ENCODE data around the gene EGFL7. TPM values are rescaled to one million over a fixed set of nuclear protein-coding genes. Genes with fewer than 3 reads are reported as not detected.

Gene EGFL7
- total and polyA plus RNA-seq, 2 of the 13 experiments (the other 11 are each of a cell fraction or from before 2014, with no cell fraction given) = 0.20 to 5.1 TPM

DNA sequence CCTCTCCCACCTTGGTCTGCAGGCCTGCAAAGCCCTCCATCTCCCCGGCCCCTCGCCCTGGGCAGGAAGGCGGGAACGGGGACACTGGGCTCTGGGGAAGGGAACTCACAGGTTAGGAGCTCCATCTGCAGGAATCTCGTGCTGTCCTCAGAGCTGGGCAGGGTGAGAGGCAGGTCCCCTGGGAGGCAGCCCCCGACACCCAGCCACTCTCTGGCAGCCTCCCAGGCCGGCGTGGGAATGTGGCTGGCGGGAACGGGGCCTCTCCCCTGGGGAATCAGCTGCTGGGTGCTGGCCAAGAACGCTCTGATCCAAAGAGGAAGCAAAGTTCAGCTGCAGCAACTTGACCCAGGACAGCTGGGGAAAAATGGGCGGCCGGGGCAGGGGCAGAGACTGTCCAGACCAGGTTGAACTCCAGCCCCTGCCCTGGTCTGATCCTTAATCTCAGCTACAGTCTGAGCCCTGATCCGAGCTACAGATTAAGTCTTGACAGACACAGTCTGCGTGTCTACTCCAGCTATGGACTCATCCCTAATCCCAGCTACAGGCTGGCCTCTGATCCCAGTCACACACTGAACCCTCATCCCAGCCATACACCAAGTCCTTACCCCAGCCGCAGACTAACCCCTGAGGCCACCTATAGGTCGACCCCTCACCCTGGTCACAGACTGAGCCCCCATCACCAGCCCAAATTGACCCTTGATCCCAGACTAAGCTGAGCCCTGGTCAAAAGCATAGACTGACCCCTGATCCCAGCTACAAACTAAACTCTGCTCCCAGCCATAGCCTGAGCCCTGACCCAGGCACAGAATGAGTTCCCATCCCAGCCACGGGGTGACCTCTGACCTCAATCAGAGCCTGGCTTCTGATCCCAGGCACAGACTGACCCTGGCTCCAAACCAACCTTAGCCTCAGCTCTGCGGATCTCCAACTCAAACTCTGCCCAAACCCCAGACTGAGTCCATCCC, 37.3 kb upstream of the EGFL7 start (continued):
- TF ChIP-seq ONECUT2 (CRISPR knock-in tag; IDR thresholded peaks at IDR 0.05) = no peak
- peak; percentile 89 for TF ChIP-seq RARA (CRISPR knock-in tag; IDR thresholded peaks at IDR 0.05)
- TF ChIP-seq HOXA3 (CRISPR knock-in tag; IDR thresholded peaks at IDR 0.05) = 0 out of 2 replicates have a peak, but pooled peaks have one; percentile 37
- TF ChIP-seq ZNF768 (CRISPR knock-in tag; IDR thresholded peaks at IDR 0.05) = no peak
- no peak; the same call in 1 of the 2 replicates for TF ChIP-seq SALL2 (CRISPR knock-in tag; IDR thresholded peaks at IDR 0.05)
- TF ChIP-seq, protein P1, sequence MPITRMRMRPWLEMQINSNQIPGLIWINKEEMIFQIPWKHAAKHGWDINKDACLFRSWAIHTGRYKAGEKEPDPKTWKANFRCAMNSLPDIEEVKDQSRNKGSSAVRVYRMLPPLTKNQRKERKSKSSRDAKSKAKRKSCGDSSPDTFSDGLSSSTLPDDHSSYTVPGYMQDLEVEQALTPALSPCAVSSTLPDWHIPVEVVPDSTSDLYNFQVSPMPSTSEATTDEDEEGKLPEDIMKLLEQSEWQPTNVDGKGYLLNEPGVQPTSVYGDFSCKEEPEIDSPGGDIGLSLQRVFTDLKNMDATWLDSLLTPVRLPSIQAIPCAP (CRISPR knock-in tag; IDR thresholded peaks at IDR 0.05; ENCODE audit: low read depth) = no peak
- no peak for TF ChIP-seq ZNF333 (CRISPR knock-in tag; IDR thresholded peaks at IDR 0.05; ENCODE audit: borderline replicate concordance)
- TF ChIP-seq ZNF619 (CRISPR knock-in tag; IDR thresholded peaks at IDR 0.05) = no peak
- 0 out of 2 replicates have a peak, but pooled peaks have one; percentile 9 for TF ChIP-seq ZNF331 (CRISPR knock-in tag; IDR thresholded peaks at IDR 0.05)
- no peak for TF ChIP-seq ZSCAN12 (CRISPR knock-in tag; IDR thresholded peaks at IDR 0.05)
- TF ChIP-seq, protein P2, sequence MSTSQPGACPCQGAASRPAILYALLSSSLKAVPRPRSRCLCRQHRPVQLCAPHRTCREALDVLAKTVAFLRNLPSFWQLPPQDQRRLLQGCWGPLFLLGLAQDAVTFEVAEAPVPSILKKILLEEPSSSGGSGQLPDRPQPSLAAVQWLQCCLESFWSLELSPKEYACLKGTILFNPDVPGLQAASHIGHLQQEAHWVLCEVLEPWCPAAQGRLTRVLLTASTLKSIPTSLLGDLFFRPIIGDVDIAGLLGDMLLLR (CRISPR knock-in tag; IDR thresholded peaks at IDR 0.05) = no peak
- TF ChIP-seq ZBTB38 (CRISPR knock-in tag; IDR thresholded peaks at IDR 0.05) = no peak
- TF ChIP-seq MTF2 (CRISPR knock-in tag; IDR thresholded peaks at IDR 0.05; ENCODE audit: borderline replicate concordance) = 0 out of 2 replicates have a peak, but pooled peaks have one; percentile 44
- TF ChIP-seq SMYD3 (CRISPR knock-in tag; IDR thresholded peaks at IDR 0.05) = no peak
- no peak for TF ChIP-seq TMF1 (CRISPR knock-in tag; IDR thresholded peaks at IDR 0.05; ENCODE audit: low read depth)
- TF ChIP-seq, protein P3, sequence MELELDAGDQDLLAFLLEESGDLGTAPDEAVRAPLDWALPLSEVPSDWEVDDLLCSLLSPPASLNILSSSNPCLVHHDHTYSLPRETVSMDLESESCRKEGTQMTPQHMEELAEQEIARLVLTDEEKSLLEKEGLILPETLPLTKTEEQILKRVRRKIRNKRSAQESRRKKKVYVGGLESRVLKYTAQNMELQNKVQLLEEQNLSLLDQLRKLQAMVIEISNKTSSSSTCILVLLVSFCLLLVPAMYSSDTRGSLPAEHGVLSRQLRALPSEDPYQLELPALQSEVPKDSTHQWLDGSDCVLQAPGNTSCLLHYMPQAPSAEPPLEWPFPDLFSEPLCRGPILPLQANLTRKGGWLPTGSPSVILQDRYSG (CRISPR knock-in tag; IDR thresholded peaks at IDR 0.05) = no peak
- TF ChIP-seq, protein P4, sequence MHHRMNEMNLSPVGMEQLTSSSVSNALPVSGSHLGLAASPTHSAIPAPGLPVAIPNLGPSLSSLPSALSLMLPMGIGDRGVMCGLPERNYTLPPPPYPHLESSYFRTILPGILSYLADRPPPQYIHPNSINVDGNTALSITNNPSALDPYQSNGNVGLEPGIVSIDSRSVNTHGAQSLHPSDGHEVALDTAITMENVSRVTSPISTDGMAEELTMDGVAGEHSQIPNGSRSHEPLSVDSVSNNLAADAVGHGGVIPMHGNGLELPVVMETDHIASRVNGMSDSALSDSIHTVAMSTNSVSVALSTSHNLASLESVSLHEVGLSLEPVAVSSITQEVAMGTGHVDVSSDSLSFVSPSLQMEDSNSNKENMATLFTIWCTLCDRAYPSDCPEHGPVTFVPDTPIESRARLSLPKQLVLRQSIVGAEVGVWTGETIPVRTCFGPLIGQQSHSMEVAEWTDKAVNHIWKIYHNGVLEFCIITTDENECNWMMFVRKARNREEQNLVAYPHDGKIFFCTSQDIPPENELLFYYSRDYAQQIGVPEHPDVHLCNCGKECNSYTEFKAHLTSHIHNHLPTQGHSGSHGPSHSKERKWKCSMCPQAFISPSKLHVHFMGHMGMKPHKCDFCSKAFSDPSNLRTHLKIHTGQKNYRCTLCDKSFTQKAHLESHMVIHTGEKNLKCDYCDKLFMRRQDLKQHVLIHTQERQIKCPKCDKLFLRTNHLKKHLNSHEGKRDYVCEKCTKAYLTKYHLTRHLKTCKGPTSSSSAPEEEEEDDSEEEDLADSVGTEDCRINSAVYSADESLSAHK (CRISPR knock-in tag; IDR thresholded peaks at IDR 0.05; ENCODE audit: borderline replicate concordance) = no peak
- TF ChIP-seq, protein P5, sequence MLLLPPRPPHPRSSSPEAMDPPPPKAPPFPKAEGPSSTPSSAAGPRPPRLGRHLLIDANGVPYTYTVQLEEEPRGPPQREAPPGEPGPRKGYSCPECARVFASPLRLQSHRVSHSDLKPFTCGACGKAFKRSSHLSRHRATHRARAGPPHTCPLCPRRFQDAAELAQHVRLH (CRISPR knock-in tag; IDR thresholded peaks at IDR 0.05; ENCODE audit: borderline replicate concordance, low read depth) = no peak
- TF ChIP-seq, protein P6, sequence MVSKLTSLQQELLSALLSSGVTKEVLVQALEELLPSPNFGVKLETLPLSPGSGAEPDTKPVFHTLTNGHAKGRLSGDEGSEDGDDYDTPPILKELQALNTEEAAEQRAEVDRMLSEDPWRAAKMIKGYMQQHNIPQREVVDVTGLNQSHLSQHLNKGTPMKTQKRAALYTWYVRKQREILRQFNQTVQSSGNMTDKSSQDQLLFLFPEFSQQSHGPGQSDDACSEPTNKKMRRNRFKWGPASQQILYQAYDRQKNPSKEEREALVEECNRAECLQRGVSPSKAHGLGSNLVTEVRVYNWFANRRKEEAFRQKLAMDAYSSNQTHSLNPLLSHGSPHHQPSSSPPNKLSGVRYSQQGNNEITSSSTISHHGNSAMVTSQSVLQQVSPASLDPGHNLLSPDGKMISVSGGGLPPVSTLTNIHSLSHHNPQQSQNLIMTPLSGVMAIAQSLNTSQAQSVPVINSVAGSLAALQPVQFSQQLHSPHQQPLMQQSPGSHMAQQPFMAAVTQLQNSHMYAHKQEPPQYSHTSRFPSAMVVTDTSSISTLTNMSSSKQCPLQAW (CRISPR knock-in tag; IDR thresholded peaks at IDR 0.05) = no peak; the same call in none of the 2 replicates
- peak; percentile 58; the same call in 1 of the 2 replicates for TF ChIP-seq HNRNPL (IDR thresholded peaks at IDR 0.05; ENCODE audit: low read depth, low read length)
- TF ChIP-seq ISL2 (CRISPR knock-in tag; IDR thresholded peaks at IDR 0.05) = peak; percentile 43; the same call in 1 of the 2 replicates

Measured in HepG2 (cell line).